ENCODE results near the gene SHE. TPM values are rescaled to one million over a fixed set of nuclear protein-coding genes. Genes with fewer than 3 reads are reported as not detected.

The SHE gene
- total and polyA plus RNA-seq, 2 of the 8 experiments (the other 6 are each of a cell fraction or from before 2014, with no cell fraction given) = 0.44 to 0.45 TPM

DNA sequence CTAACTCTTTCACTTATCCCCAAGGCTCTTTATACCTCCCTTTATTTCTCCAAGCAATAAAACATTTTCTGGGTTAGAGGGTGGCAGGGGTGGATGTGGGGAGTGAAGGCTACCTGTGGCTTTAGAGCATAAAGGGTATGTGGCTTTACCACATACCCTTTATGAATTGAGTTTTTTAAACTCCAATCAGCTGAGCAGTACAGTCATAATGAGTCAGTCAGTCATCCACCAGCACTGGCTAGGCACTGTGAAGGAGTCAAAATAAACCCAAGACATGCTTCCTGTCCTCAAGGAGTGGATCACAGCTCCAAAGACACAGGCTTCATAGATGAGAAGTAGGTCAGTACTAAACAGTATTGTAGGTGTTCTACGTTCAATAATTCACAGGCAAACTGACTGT is 2.8 kb downstream of the SHE start:
- H2AK5ac ChIP-seq (ENCODE audit: low read depth, low read length) = no peak overlapping the region
- H2BK120ac ChIP-seq (replicated peaks; ENCODE audit: low read depth, low read length) = no peak overlapping the region
- H3K23ac ChIP-seq (ENCODE audit: insufficient read length) = no peak overlapping the region
- no peak overlapping the region for H3K4me2 ChIP-seq (ENCODE audit: insufficient read depth in 1 of 2, low read depth in 2 of 2, low read length in 2 of 2)
- H4K91ac ChIP-seq (replicated peaks; ENCODE audit: insufficient read length, low read length) = no peak overlapping the region
- peaks cover 40 to 60% (median 49%) of the 10 kb centered on the region in 4 experiments for H3K27me3 ChIP-seq (replicated peaks in 1 of 4; ENCODE audit: control insufficient read depth in 3 of 4, extremely low read depth in 1 of 4, insufficient read depth in 3 of 4, low read length in 3 of 4)
- 89% methylated on average over 1 of the region's 1 CpG; no CpG with 5 or more reads in 1 of the 2 experiments for WGBS, 2 experiments (ENCODE audit: extremely low coverage in 1 of 2, insufficient coverage in 1 of 2, insufficient read length in 1 of 2, insufficient replicate concordance in 2 of 2, low coverage in 1 of 2, low lambda C conversion rate in 2 of 2, missing lambda C conversion rate in 1 of 2)
- H3K4ac ChIP-seq (replicated peaks; ENCODE audit: insufficient read length, low read depth, low read length) = no peak overlapping the region
- POLR2A ChIA-PET (ENCODE audit: partially characterized antibody) = interaction anchor here (0.9 kb wide), 1 partner anchor 10 kb away, joined by 3 read pairs; no protein-coding TSS in a partner anchor
- peaks cover 0 to 3% (median 0%) of the 10 kb centered on the region in 4 experiments; a peak in 1 of 7 replicates for H3K4me1 ChIP-seq (replicated peaks in 1 of 4; ENCODE audit: control insufficient read depth in 3 of 4, insufficient read depth in 4 of 4, low read length in 3 of 4)
- H4K5ac ChIP-seq (ENCODE audit: insufficient read length, low read depth, low read length) = no peak overlapping the region
- H4K8ac ChIP-seq (ENCODE audit: extremely low read depth, insufficient read depth, low read length) = no peak overlapping the region
- H3K14ac ChIP-seq (ENCODE audit: insufficient read length) = no peak overlapping the region
- no peak for TF ChIP-seq BCL11A (IDR thresholded peaks at IDR 0.05; ENCODE audit: low read depth in 2 of 2, low read length in 2 of 2)
- no peak for TF ChIP-seq GABPA (IDR thresholded peaks at IDR 0.05; ENCODE audit: borderline replicate concordance, insufficient read depth, low read length)
- TF ChIP-seq JUN (IDR thresholded peaks at IDR 0.05; ENCODE audit: low read depth, low read length) = no peak
- TF ChIP-seq, protein P1, sequence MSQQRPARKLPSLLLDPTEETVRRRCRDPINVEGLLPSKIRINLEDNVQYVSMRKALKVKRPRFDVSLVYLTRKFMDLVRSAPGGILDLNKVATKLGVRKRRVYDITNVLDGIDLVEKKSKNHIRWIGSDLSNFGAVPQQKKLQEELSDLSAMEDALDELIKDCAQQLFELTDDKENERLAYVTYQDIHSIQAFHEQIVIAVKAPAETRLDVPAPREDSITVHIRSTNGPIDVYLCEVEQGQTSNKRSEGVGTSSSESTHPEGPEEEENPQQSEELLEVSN (IDR thresholded peaks at IDR 0.05) = no peak
- TF ChIP-seq RXRA (IDR thresholded peaks at IDR 0.05; ENCODE audit: insufficient read depth, low read depth, low read length) = no peak
- TF ChIP-seq TEAD4 (IDR thresholded peaks at IDR 0.05; ENCODE audit: low read depth, low read length) = no peak
- no peak for TF ChIP-seq KDM1A (IDR thresholded peaks at IDR 0.05; ENCODE audit: borderline replicate concordance, low read length)
- TF ChIP-seq SP1 (IDR thresholded peaks at IDR 0.05; ENCODE audit: low read depth, low read length) = no peak
- TF ChIP-seq TAF1 (IDR thresholded peaks at IDR 0.05; ENCODE audit: low read depth, low read length) = no peak
- no peak for TF ChIP-seq SP4 (IDR thresholded peaks at IDR 0.05; ENCODE audit: low read length)
- TF ChIP-seq SIN3A (conservative IDR thresholded peaks at IDR 0.05 in 1 of 2, IDR thresholded peaks at IDR 0.05 in 1 of 2; ENCODE audit: low read depth in 1 of 2, low read length in 2 of 2) = no peak
- DNase-seq (ENCODE audit: low read depth in 1 of 2, low spot score in 2 of 2) (no peak), FAIRE-seq (no peak)
- H3K79me1 ChIP-seq (ENCODE audit: low read depth, low read length) = no peaks in the 10 kb centered on the region
- no peak overlapping the region for H3K56ac ChIP-seq (replicated peaks; ENCODE audit: insufficient read length, low read depth, low read length)
- H3K27ac ChIP-seq (ENCODE audit: low read depth, low read length) = no peak overlapping the region
- no peak overlapping the region for H3K9ac ChIP-seq (replicated peaks in 1 of 4; ENCODE audit: extremely low read depth in 1 of 4, low read depth in 3 of 4, low read length in 3 of 4)
- no peak overlapping the region for H2AFZ ChIP-seq (ENCODE audit: low read length)
- H2BK15ac ChIP-seq (ENCODE audit: low read length) = no peak overlapping the region
- no peak overlapping the region for H2BK12ac ChIP-seq (ENCODE audit: low read depth, low read length)
- no peaks in the 10 kb centered on the region for H3K79me2 ChIP-seq (ENCODE audit: control insufficient read depth in 1 of 2, insufficient read depth in 2 of 2, low read length in 2 of 2)
- peaks cover 0 to 11% of the 10 kb centered on the region in 2 experiments; a peak in 2 of 4 replicates for H3K9me3 ChIP-seq (ENCODE audit: insufficient read depth in 2 of 2, low read depth in 1 of 2, low read length in 1 of 2)
- H3K4me3 ChIP-seq (ENCODE audit: extremely low read depth in 1 of 4, insufficient read depth in 2 of 4, low read depth in 3 of 4, low read length in 4 of 4) = no peak overlapping the region
- CTCF ChIA-PET (ENCODE audit: partially characterized antibody) = interaction anchor here (0.8 to 1.5 kb wide), 4 partner anchors 13 to 47 kb away, joined by 3 to 5 read pairs (median 3); no protein-coding TSS in a partner anchor
- H4K20me1 ChIP-seq (replicated peaks in 1 of 2; ENCODE audit: control insufficient read depth in 1 of 2, insufficient read depth in 2 of 2, low read length in 2 of 2) = no peaks in the 10 kb centered on the region
- H2BK20ac ChIP-seq (ENCODE audit: low read length) = no peak overlapping the region
- peaks cover 4% of the 10 kb centered on the region; the same call in 1 of the 2 replicates for H3K23me2 ChIP-seq (ENCODE audit: low read depth, low read length)
- H2BK5ac ChIP-seq (ENCODE audit: low read depth, low read length) = no peak overlapping the region
- H3K36me3 ChIP-seq (ENCODE audit: control insufficient read depth in 2 of 4, insufficient read depth in 4 of 4, low read length in 3 of 4) = peaks cover 0 to 14% (median 0%) of the 10 kb centered on the region in 4 experiments; a peak in 2 of 8 replicates
- H3K18ac ChIP-seq (ENCODE audit: extremely low read depth, low read length) = no peak overlapping the region

All from H1 (cell line).